GM18511 (cell line): ENCODE data around the gene SNRNP200.

Experiments
- ATAC-seq: cut with Tn5 transposase; IDR thresholded peaks from one replicate; pipeline ENCODE4 v1.9.1; 2021; ENCODE audit warnings: mild to moderate bottlenecking, moderate library complexity; ENCODE audit not compliant: unreplicated experiment

The SNRNP200 gene

DNA sequence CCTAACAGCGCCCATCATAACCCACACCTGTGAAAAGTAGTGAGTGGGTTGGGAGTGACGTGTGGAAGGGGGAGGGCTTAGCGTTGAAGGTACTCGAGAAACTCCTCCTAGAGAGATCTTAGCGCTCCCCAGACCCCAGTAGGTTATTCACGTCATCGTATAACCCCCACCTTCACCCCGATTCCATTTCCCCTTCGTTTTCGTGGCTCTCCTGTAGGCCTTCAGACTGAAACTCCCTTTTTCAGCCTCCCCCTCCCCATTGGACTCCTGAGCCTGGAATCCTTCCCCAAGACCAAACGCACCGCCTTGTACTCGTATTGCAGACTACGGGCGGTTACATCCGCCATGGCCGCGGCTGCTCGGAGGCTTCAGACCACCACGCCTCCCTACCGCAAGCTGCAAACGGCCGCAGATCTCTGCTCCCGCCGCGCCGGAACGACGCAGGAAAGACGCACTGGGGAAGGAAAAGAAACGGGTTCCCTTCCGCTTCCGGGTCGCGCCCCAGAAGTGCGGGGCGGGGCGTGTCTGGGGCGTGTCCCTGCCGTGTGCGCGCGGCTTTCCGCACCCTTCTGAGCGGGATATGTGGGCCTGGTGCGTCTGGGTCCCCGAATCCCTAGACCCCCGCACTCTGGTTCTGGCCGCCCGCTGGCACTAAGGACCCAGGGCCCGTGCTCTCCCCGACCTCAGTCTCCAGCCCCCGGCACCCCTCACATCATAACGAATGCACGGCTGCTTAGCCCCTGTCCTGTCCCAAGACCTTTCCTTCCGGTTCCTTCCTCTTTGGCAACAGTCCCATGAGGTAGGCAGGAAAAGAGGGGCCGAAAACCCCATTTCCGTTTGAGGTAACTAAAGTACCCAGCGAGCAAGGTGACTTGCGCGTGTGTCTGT, at the start of gene SNRNP200:
TSS of gene SNRNP200 (minus strand) at position 456 of the 888 bp plus-strand sequence. CDS start at position 347, 109 bp downstream.
- ATAC-seq = peak; percentile 98

- no peak for ATAC-seq
Measured at GRCh38 chr2:96354492-96354891, 49.1 kb upstream of the SNRNP200 start.

GRCh38 chr2:96353606-96354101, 48.3 kb upstream of the SNRNP200 start:
- ATAC-seq = no peak

GRCh38 chr2:96353032-96353561, 47.8 kb upstream of the SNRNP200 start:
- ATAC-seq = no peak

DNA sequence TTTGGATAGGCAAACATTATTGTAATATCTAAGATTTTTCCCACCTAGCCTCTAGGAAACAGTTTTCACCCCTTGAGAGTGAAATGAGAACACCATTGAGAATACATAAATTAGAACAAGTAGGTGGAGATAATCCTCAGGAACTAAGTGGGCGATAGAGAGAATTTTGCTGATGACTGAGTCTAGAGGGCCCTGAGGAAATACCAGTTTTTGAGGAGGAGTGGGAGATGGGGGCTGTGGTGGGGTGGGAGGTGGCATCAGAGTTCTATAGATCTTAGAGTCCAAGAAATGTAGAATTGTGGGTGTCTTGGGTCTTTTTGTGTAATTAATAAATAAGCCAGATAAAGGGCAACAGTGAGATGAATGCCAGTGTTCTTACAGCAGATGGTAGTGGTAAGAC, 42.0 kb upstream of the SNRNP200 start:
- no peak for ATAC-seq

- ATAC-seq = no peak
Measured at GRCh38 chr2:96345868-96346462, 40.6 kb upstream of the SNRNP200 start.

DNA sequence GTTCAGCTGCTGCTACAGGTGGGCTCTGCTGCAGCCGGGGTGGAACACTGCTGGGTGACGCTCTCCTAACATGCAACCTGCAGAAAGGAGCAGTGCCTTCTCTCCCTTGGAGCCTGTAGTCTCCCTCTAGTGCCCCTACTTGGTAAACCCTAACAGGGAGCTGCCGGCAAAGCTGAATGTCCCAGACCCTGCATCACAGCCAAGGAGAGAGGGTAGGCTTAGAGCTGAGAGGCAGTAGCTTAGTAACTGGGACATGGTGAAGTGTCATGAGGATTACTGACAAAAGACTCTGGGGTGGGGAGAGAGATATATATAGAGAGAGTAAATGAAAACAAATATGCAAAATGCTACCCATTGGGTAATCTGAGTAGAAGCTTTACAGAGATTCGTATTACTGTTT, 40.1 kb upstream of the SNRNP200 start:
- ATAC-seq = no peak

DNA sequence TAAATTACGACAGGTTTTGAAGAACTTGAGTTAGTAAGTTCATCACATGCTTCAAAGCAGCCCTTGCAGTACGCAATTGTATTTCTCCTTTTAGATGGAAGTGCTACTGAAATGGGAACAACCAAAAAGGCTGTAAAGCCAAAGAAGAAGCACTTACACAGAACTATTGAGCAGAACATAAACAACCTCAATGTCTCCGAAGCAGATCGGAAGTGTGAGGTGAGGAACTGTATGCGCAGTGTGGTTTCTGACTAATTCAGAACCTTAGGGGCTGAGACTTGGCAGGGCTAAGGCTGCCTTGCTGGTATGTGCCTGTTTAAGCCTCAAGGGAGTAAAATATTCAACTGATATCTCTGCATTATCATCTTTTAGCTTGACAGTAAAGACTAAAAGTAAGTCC, 38.7 kb upstream of the SNRNP200 start:
- peak; percentile 96 for ATAC-seq

DNA sequence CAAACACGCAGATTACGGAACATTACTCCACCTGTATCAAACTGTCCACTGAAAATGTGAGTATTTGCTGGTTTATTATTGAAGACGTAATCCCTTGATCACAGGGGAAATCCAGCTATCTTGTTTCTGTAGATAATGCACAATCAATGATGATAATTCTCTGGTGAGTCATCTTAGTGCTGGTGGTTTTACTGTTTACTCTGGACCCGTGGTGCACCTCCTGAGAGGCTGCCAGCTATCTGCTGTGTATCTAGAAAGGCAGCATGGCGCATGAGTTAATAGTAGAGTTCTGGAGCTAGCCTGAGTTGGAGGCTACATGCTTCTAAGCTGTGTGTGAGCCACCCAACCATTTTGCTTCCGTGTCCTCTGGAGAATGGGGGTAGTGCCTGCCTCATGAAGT, 36.7 kb upstream of the SNRNP200 start:
- ATAC-seq = no peak

DNA sequence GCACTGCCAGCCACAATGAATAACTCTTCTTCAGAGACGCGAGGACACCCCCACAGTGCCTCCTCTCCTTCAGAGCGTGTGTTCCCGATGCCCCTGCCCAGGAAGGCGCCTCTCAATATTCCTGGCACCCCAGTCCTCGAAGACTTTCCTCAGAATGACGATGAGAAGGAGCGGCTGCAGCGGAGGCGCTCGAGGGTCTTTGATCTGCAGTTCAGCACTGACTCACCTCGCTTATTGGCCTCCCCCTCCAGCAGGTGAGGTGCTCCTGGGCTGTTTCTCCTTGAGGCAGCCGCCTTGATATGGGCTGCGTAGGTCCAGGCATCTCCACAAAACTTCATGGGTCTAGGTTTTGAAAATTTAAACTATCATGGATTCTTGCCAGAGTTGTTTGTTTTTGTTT, 36.3 kb upstream of the SNRNP200 start:
- ATAC-seq = no peak

DNA sequence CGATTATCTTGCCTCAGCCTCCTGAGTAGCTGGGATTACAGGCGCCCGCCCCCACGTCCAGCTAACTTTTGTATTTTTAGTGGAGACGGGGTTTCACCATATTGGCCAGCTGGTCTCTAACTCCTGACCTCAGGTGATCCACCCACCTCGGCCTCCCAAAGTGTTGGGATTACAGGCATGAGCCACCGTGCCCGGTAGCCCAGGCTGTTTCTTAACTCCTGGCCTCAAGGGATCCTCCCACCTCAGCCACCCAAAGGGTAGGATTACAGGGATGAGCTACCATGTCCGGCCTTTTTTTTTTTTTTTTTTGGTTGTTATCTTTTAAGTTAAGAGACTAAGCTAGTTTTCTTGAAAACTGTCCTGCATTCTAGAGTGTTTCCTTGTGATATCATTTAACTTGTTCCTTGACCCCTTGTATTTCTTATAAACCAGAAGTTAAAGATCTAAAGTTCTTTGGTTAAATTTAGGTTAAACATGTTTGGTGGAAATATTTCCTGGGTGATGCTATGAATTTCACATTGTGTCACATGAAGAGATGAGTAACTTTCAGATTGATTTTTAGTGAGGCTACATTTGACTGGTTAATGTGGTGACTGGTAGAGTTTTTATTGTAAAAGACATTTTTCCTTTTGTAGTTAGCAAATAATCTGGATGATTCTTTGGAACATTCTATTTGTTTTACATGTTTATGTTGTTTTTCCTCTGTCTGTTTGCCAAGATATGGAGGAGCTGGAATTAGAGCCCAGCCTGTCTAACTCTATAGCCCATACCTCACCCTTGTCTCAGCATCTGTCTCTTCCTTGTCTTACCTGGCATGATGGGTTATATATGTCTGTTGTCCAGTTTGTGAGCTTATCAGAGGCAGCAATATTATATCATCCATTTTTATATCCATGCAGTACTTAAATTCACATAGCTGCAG, 35.4 kb upstream of the SNRNP200 start:
- ATAC-seq = no peak

- no peak for ATAC-seq
Measured at GRCh38 chr2:96336873-96337272, 31.5 kb upstream of the SNRNP200 start.

- ATAC-seq = no peak
Measured at GRCh38 chr2:96336104-96336775, 30.9 kb upstream of the SNRNP200 start.

GRCh38 chr2:96333708-96334107, 28.4 kb upstream of the SNRNP200 start:
- no peak for ATAC-seq

DNA sequence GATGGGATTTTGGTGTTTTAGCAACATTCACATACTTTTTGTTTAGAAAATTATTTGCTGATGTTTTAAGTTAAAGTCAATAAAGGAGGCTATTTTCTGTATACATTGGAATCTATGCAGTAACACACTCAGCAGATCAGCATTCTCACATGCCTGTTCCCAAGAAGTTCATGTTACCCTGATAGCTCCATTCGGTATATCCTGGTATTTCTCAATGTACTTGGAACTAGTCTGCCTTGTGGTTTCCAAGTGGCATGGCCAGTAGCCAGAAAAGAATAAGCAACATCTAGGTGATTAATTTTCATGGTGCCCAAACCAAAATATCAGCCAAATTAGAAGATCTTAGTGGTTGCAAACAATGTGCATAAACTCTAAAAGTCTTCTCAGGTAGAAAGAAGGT, 25.1 kb upstream of the SNRNP200 start:
- no peak for ATAC-seq

- no peak for ATAC-seq
Measured at GRCh38 chr2:96329874-96330273, 24.5 kb upstream of the SNRNP200 start.

- ATAC-seq = no peak
Measured at GRCh38 chr2:96329456-96329855, 24.1 kb upstream of the SNRNP200 start.

- no peak for ATAC-seq
Measured at GRCh38 chr2:96326990-96327820, 21.9 kb upstream of the SNRNP200 start.

- no peak for ATAC-seq
Measured at GRCh38 chr2:96326564-96326963, 21.2 kb upstream of the SNRNP200 start.
